HEK293T (cell line): ENCODE data around the gene TBPL1.
"Not testable (repeated sequence)": the region's sequence is repeated elsewhere in the genome, so short reads cannot be mapped to it uniquely, and the experiment has no call there.

Source experiments
- CTCF ChIA-PET: fragments of 350-600 bp; formaldehyde crosslinking; extraction: SDS; loops from one replicate; lab custom pipeline; 2021; ENCODE audit warnings: antibody characterized with exemption, inconsistent platforms; lab: Yijun Ruan, JAX
- POLR2A ChIA-PET: fragments of 350-600 bp; formaldehyde crosslinking; extraction: SDS; loops from one replicate; lab custom pipeline; 2020; ENCODE audit warnings: antibody characterized with exemption, inconsistent platforms; lab: Yijun Ruan, JAX
- DNase-seq: peaks from one replicate; pipeline ENCODE4 v3.0.0; 2012; ENCODE audit warnings: mixed read lengths; ENCODE audit errors: extremely low spot score
- ARNT ChIP-seq: fragments of 450-650 bp; IDR thresholded peaks from 2 replicates; pipeline ENCODE4 v1.6.1; 2017; ENCODE audit warnings: mild to moderate bottlenecking
- BHLHE40 ChIP-seq: fragments of 450-650 bp; IDR thresholded peaks from 2 replicates; pipeline ENCODE4 v1.6.1; 2016; ENCODE audit warnings: mild to moderate bottlenecking, moderate library complexity, borderline replicate concordance
- CTBP1 ChIP-seq: fragments of 450-650 bp; IDR thresholded peaks from 2 replicates; pipeline ENCODE4 v1.6.1; 2016; ENCODE audit warnings: borderline replicate concordance
- ELF4 ChIP-seq: fragments of 450-650 bp; IDR thresholded peaks from 2 replicates; pipeline ENCODE4 v1.6.1; 2017; ENCODE audit warnings: antibody characterized with exemption
- FOXA1 ChIP-seq: fragments of 450-650 bp; IDR thresholded peaks from 2 replicates; pipeline ENCODE4 v1.6.1; 2016; ENCODE audit warnings: mild to moderate bottlenecking
- FOXK2 ChIP-seq: fragments of 450-650 bp; IDR thresholded peaks from 2 replicates; pipeline ENCODE4 v1.6.1; 2016; ENCODE audit warnings: mild to moderate bottlenecking
- FOXM1 ChIP-seq: fragments of 450-650 bp; IDR thresholded peaks from 2 replicates; pipeline ENCODE4 v1.6.1; 2017; ENCODE audit warnings: mild to moderate bottlenecking, borderline replicate concordance
- HDGF ChIP-seq: fragments of 450-650 bp; IDR thresholded peaks from 2 replicates; pipeline ENCODE4 v1.6.1; 2017; ENCODE audit warnings: antibody characterized with exemption, borderline replicate concordance
- L3MBTL2 ChIP-seq: fragments of 450-650 bp; conservative IDR thresholded peaks from 2 replicates; pipeline ENCODE4 v1.6.1; 2016; ENCODE audit warnings: mild to moderate bottlenecking
- LEF1 ChIP-seq: fragments of 450-650 bp; IDR thresholded peaks from 2 replicates; pipeline ENCODE4 v1.6.1; 2017; ENCODE audit warnings: mild to moderate bottlenecking, borderline replicate concordance
- NFRKB ChIP-seq: fragments of 450-650 bp; IDR thresholded peaks from 2 replicates; pipeline ENCODE4 v1.6.1; 2016; ENCODE audit warnings: mild to moderate bottlenecking, moderate library complexity
- SP1 ChIP-seq: fragments of 450-650 bp; IDR thresholded peaks from 2 replicates; pipeline ENCODE4 v1.6.1; 2017
- SUZ12 ChIP-seq: fragments of 450-650 bp; IDR thresholded peaks from 2 replicates; pipeline ENCODE4 v1.6.1; 2016; ENCODE audit warnings: mild to moderate bottlenecking
- TARDBP ChIP-seq: fragments of 450-650 bp; IDR thresholded peaks from 2 replicates; pipeline ENCODE4 v1.6.1; 2016
- ZNF384 ChIP-seq: fragments of 450-650 bp; IDR thresholded peaks from 2 replicates; pipeline ENCODE4 v1.6.1; 2016
- TF ChIP-seq, protein P1 (sequence below): fragments of 450-650 bp; IDR thresholded peaks from 2 replicates; pipeline ENCODE4 v1.6.1; 2016

The TBPL1 gene

DNA sequence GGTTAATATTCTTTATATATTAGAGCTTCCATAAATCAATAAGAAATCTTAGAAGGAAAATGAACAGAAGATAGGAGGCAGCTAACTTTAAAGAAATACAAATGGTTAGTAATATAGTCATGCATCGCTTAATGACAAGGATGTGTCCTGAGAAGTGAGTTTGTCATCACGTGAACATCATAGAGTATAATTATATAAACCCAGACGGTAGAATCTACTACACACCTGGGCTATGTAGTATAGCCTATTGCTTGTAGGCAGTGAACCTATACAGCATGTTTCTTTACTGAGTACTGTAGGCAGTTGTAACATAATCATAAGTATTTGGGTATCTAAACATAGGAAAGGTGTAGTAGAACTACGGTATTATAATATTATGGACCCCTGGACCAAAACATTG, 14.3 kb downstream of the TBPL1 start:
- ChIA-PET CTCF (interaction anchor here (1.0 to 1.4 kb wide), 2 partner anchors 46 to 96 kb away, joined by 3 to 4 read pairs; no protein-coding TSS in a partner anchor), POLR2A (interaction anchor here (1.2 kb wide), 1 partner anchor 13 kb away, joined by 7 read pairs; no protein-coding TSS in a partner anchor)
- no peak for DNase-seq
- TF ChIP-seq FOXA1 (no peak), ELF4 (no peak), BHLHE40 (no peak), FOXK2 (no peak), LEF1 (no peak), CTBP1 (no peak), ARNT (no peak)
- TF ChIP-seq, protein P1, sequence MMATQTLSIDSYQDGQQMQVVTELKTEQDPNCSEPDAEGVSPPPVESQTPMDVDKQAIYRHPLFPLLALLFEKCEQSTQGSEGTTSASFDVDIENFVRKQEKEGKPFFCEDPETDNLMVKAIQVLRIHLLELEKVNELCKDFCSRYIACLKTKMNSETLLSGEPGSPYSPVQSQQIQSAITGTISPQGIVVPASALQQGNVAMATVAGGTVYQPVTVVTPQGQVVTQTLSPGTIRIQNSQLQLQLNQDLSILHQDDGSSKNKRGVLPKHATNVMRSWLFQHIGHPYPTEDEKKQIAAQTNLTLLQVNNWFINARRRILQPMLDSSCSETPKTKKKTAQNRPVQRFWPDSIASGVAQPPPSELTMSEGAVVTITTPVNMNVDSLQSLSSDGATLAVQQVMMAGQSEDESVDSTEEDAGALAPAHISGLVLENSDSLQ: no peak

DNA sequence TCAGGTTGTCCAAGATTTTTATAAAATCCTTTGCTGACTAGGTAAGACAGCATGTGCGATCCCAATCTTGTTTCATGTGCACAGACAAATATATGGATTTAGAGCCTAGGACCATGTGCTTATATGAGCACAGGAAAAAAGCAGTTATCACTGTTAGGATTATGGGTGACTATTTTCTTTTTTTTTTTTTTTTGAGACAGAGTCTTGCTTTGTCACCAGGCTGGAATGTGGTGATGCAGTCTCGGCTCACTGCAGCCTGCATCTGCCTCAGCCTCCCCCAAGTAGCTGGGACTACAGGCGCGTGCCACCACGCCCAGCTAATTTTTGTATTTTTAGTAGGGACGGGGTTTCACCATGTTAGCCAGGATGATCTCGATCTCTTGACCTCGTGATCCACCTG, 14.8 kb downstream of the TBPL1 start:
- CTCF ChIA-PET: interaction anchor here (1.4 kb wide), 1 partner anchor 96 kb away, joined by 4 read pairs; no protein-coding TSS in a partner anchor
- DNase-seq: not testable (repeated sequence)
- POLR2A ChIA-PET: interaction anchor here (1.2 kb wide), 1 partner anchor 13 kb away, joined by 7 read pairs; no protein-coding TSS in a partner anchor

DNA sequence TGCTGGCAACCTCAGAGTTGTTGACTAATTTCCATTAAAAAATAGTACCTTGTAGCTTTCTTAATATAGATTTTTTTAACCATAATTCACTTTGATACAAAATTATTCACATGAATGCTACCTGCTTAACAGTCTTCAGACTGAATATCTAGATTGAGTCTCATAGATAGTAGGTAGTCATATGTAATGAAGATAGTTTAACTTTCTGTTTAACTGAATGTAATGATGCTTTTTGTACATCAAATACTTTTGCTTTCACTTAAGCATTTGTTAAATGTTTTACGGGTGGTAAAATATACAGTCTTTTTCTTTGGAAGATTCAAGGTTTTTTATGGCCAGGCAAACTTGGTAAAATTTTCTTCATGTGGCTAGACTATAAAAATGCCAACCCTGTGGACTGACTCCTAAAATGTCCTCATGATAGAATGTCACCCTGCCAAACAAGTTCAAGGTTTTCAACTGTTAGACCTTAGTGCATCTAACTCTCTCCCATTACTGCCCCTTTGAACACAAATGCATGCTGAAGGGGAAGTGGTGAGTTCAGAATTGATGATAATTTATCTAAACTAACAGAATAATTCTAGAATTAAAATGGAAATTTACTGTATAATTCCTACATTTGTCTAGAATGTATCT, 16.4 kb downstream of the TBPL1 start:
- ChIA-PET POLR2A (no interaction called here), CTCF (interaction anchor here (1.7 kb wide), 1 partner anchor 127 kb away, joined by 5 read pairs; no protein-coding TSS in a partner anchor)
- TF ChIP-seq L3MBTL2 (no peak), SP1 (no peak), NFRKB (no peak), FOXA1 (no peak)
- no peak for DNase-seq

DNA sequence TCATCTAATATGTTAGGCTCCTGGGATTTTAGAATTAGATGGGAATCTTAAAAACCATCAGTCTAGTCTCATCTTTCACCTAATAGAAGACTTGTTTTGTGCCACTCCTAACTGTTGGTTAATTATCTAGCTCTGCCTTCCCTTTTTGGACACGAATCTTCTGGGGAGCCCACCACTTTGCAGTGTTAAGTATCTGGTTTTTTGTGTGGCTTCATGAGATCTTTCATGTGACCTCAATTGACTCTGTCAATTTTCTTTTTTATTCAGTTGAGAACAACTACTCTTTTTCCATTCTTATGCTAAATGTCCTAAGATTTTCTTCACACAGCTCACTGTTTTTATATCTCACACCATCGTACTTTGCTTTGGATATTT, 16.9 kb downstream of the TBPL1 start:
- DNase-seq: no peak
- TF ChIP-seq L3MBTL2: no peak
- TF ChIP-seq TARDBP: no peak
- no peak for TF ChIP-seq NFRKB
- no peak for TF ChIP-seq BHLHE40
- TF ChIP-seq ZNF384: no peak
- no peak for TF ChIP-seq SUZ12
- no peak for TF ChIP-seq FOXA1
- TF ChIP-seq, protein P1: no peak
- TF ChIP-seq SP1: no peak
- TF ChIP-seq ARNT: no peak
- no peak for TF ChIP-seq CTBP1
- TF ChIP-seq ELF4: no peak
- TF ChIP-seq FOXM1: no peak
- no peak for TF ChIP-seq HDGF
- no peak for TF ChIP-seq FOXK2
- ChIA-PET POLR2A (interaction anchor here (1.2 kb wide), 1 partner anchor 17 kb away, joined by 3 read pairs; the partner anchor contains the start of gene TBPL1), CTCF (interaction anchor here (0.6 to 1.7 kb wide), 4 partner anchors 20 to 127 kb away, joined by 3 to 6 read pairs (median 4); no protein-coding TSS in a partner anchor)

DNA sequence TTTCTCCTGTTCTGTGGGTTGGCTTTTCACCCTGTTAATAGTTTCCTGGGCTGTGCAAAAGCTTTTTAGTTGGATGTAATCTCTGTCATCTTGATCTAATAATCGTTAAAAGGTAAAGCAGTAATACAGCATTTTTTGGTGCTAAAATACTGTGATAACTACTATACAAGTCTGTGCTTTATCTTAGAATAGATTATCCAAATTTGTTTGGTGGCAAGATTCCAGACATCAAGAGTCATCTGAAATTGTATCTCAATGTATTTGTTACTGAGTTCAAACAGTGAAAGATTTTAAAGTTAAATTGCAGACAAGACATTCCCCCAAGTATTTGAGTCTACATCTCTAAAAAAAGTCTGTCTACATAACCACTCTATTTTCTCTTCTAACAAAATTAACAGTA, 18.8 kb downstream of the TBPL1 start:
- ChIA-PET POLR2A (no interaction called here), CTCF (no interaction called here)
- no peak for TF ChIP-seq LEF1
- no peak for TF ChIP-seq L3MBTL2
- TF ChIP-seq, protein P1: no peak
- TF ChIP-seq FOXK2: no peak
- no peak for TF ChIP-seq HDGF
- TF ChIP-seq NFRKB: no peak
- TF ChIP-seq FOXM1: no peak
- TF ChIP-seq SUZ12: no peak
- TF ChIP-seq TARDBP: no peak
- DNase-seq: no peak

DNA sequence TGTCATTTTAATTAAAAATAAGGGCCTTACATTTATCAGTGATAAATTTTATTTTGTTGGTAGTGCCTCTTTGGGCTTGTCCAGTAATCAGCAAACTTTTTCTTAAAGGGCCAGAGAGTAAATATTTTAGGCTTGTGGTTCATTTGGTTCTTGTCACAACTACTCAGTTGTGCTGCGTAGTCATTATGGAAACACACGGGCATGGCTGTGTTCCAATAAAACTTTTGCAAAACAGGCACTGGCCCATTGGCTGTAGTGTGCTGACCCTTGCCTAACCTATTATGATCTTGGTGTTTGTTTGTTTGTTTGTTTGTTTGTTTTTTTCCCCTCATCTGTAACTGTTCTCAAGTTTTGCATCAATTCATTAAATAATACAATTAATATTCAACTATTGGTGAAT, 19.4 kb downstream of the TBPL1 start:
- POLR2A ChIA-PET: no interaction called here
- no peak for DNase-seq
- TF ChIP-seq ZNF384 (no peak), TARDBP (no peak), FOXM1 (no peak), ARNT (no peak), L3MBTL2 (no peak), ELF4 (no peak), SP1 (no peak), BHLHE40 (no peak), LEF1 (no peak), CTBP1 (no peak), FOXA1 (no peak), FOXK2 (no peak), SUZ12 (no peak), HDGF (no peak), NFRKB (no peak)
- TF ChIP-seq, protein P1: no peak
- CTCF ChIA-PET: interaction anchor here (0.6 to 2.5 kb wide), 10 partner anchors 10 to 125 kb away, joined by 3 to 31 read pairs (median 4); partner anchors contain the start of gene SLC2A12
